ENCODE data around the gene SMIM28.

Gene SMIM28

DNA sequence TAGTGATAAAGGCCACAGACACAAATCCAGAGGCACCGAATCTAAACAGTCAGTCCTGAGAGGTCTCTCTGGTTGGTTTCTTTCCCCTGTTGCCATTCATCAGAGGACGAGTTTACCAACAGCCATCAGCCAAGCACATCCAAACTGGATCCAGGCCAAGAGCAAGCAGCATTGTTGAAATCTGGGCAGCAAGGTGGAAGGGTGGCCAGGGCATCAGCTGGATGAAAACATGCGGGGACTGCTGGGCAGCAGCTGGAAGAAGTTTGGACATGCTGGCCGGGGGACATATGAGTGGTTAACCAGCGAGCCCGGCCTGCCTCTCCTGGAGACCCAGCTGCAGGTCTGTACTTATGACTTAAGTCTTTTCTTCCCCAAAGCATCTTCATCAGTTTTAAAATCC is at the start of gene SMIM28:
Gene SMIM28, plus strand, starts transcription at position 62 of the 400 bp plus-strand sequence. Its CDS starts 168 bp downstream, at position 230.
- Histone ChIP-seq H3K9me3 (ENCODE audit: control insufficient read depth, low read length) (no peaks in the 10 kb centered on the region), H3K27me3 (replicated peaks; ENCODE audit: control insufficient read depth, insufficient read depth, low read length) (no peaks in the 10 kb centered on the region), H3K4me1 (ENCODE audit: control insufficient read depth, insufficient read depth, low read length) (no peaks in the 10 kb centered on the region), H3K9ac (ENCODE audit: low read length) (no peak within 1 kb of the TSS), H3K36me3 (ENCODE audit: control insufficient read depth, insufficient read depth, low read length, severe bottlenecking) (no peaks in the 10 kb centered on the region), H3K4me3 (ENCODE audit: low read length) (no peak within 1 kb of the TSS)
- DNase-seq (ENCODE audit: low read depth) = no peak

DNA sequence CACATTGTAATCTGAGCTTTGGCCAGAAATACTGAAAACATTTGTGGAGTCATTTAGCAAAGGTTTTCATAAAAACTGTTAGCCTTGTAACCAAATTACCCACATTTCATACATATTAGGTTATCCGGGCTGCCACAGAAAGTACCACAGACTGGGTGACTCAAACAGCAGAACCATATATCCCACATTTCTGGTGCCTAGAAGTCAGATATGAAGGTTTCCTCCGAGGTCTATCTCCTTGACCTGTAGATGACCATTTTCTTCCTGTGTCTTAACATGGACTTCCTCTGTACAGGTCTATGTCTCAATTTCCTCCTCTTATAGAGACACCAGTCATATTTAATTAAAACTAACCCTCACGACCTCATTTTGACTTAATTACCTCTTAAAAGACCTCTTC is 49.5 kb upstream of the SMIM28 start:
- Histone ChIP-seq H3K27me3 (replicated peaks; ENCODE audit: control insufficient read depth, insufficient read depth, low read length) (no peaks in the 10 kb centered on the region), H3K4me3 (ENCODE audit: low read length) (no peak overlapping the region), H3K9ac (ENCODE audit: low read length) (no peak overlapping the region), H3K4me1 (ENCODE audit: control insufficient read depth, insufficient read depth, low read length) (no peaks in the 10 kb centered on the region), H3K36me3 (ENCODE audit: control insufficient read depth, insufficient read depth, low read length, severe bottlenecking) (no peaks in the 10 kb centered on the region), H3K9me3 (ENCODE audit: control insufficient read depth, low read length) (no peaks in the 10 kb centered on the region)
- no peak for DNase-seq (ENCODE audit: low read depth)

DNA sequence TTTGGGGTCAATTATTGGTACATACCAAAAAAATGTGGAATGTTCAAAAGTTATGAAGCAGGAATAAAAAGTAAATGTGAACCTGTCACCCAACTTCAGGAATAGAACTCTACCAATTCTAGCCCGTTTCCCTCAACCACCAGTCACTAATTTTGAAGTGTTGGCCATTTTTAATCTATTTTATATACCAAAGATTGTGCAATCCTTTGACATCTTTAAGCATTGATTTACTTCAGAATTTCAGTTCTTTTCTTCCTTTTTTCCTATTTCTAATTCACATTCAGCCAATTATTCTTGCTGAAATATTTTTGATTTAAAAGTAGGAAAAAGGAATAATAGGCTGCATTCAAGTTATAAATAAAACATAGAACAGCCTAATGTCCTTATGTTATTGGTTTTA is 46.9 kb upstream of the SMIM28 start:
- H3K4me3 ChIP-seq (ENCODE audit: low read length) = no peak overlapping the region
- no peak overlapping the region for H3K9ac ChIP-seq (ENCODE audit: low read length)
- no peaks in the 10 kb centered on the region for H3K4me1 ChIP-seq (ENCODE audit: control insufficient read depth, insufficient read depth, low read length)
- H3K9me3 ChIP-seq (ENCODE audit: control insufficient read depth, low read length) = no peaks in the 10 kb centered on the region
- no peak for DNase-seq (ENCODE audit: low read depth)
- peaks cover 2% of the 10 kb centered on the region for H3K27me3 ChIP-seq (replicated peaks; ENCODE audit: control insufficient read depth, insufficient read depth, low read length)
- H3K36me3 ChIP-seq (ENCODE audit: control insufficient read depth, insufficient read depth, low read length, severe bottlenecking) = no peaks in the 10 kb centered on the region

DNA sequence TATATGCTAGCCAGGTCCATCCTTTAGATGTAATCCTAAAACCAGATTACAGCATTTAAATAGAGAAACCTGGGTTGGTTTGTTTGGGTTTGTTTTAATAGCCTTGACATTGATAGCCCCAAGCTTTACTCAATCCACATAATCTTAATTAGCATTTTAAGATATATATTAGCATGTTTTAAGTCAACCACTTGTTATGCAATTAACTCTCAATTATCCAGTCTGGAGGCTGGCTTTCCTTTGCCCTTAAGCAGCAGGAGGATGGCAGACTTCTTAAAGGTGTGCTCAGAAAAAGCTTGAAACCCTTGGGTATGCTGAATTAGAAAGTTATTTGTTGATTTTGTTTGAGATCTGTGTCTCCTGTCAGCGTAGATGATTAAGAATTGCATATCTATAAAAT is 46.3 kb upstream of the SMIM28 start:
- no peaks in the 10 kb centered on the region for H3K4me1 ChIP-seq (ENCODE audit: control insufficient read depth, insufficient read depth, low read length)
- H3K9ac ChIP-seq (ENCODE audit: low read length) = no peak overlapping the region
- H3K36me3 ChIP-seq (ENCODE audit: control insufficient read depth, insufficient read depth, low read length, severe bottlenecking) = no peaks in the 10 kb centered on the region
- no peaks in the 10 kb centered on the region for H3K9me3 ChIP-seq (ENCODE audit: control insufficient read depth, low read length)
- no peak overlapping the region for H3K4me3 ChIP-seq (ENCODE audit: low read length)
- peaks cover 2% of the 10 kb centered on the region for H3K27me3 ChIP-seq (replicated peaks; ENCODE audit: control insufficient read depth, insufficient read depth, low read length)
- DNase-seq (ENCODE audit: low read depth) = no peak

DNA sequence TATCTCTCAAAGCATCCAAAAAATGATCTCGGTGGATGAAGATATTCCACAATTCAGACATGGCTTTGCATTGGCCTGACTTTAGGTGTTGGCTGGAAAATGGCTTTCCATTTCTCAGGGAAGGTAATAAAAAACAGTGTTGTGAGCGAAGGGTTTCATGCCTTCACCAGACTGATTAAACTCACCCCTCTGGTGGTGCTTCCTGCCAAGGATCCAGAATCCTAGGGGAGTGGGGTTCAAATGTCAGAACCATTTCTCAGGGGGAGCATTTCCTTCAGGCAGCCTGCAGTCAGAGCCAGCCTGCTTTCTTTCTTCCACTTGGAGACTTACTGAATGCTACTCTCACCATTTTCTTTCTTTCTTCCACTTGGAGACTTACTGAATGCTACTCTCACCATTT is 45.7 kb upstream of the SMIM28 start:
- no peaks in the 10 kb centered on the region for H3K9me3 ChIP-seq (ENCODE audit: control insufficient read depth, low read length)
- DNase-seq (ENCODE audit: low read depth) = no peak

DNA sequence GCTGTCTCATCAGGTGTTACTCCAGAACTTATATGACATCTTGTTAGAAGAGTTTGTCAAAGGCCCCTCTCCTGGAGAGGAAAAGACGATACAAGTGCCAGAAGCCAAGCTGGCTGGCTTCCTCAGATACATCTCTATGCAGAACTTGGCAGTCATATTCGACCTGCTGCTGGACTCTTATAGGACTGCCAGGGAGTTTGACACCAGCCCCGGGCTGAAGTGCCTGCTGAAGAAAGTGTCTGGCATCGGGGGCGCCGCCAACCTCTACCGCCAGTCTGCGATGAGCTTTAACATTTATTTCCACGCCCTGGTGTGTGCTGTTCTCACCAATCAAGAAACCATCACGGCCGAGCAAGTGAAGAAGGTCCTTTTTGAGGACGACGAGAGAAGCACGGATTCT is 43.7 kb upstream of the SMIM28 start:
- H3K4me3 ChIP-seq (ENCODE audit: low read length) = no peak overlapping the region
- peaks cover 2% of the 10 kb centered on the region for H3K27me3 ChIP-seq (replicated peaks; ENCODE audit: control insufficient read depth, insufficient read depth, low read length)
- no peaks in the 10 kb centered on the region for H3K4me1 ChIP-seq (ENCODE audit: control insufficient read depth, insufficient read depth, low read length)
- no peaks in the 10 kb centered on the region for H3K36me3 ChIP-seq (ENCODE audit: control insufficient read depth, insufficient read depth, low read length, severe bottlenecking)
- no peaks in the 10 kb centered on the region for H3K9me3 ChIP-seq (ENCODE audit: control insufficient read depth, low read length)
- no peak for DNase-seq (ENCODE audit: low read depth)
- H3K9ac ChIP-seq (ENCODE audit: low read length) = no peak overlapping the region

More for the DNA sequence above, 45.7 kb upstream of the SMIM28 start:
- Histone ChIP-seq H3K9ac (ENCODE audit: low read length) (no peak overlapping the region), H3K4me1 (ENCODE audit: control insufficient read depth, insufficient read depth, low read length) (no peaks in the 10 kb centered on the region), H3K4me3 (ENCODE audit: low read length) (no peak overlapping the region), H3K36me3 (ENCODE audit: control insufficient read depth, insufficient read depth, low read length, severe bottlenecking) (no peaks in the 10 kb centered on the region), H3K27me3 (replicated peaks; ENCODE audit: control insufficient read depth, insufficient read depth, low read length) (peaks cover 2% of the 10 kb centered on the region)

DNA sequence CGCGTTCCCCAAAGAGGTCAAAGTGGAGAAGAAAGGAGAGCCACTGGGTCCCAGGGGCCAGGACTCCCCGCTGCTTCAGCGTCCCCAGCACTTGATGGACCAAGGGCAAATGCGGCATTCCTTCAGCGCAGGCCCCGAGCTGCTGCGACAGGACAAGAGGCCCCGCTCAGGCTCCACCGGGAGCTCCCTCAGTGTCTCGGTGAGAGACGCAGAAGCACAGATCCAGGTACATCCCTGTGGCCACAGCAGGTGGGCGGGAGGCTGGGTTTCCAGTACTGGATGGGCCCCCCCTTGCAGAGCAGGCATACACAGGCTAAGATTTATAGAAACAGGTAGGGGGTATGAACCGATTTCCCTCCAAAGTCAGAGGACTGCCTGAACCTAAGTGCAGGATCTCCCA is 42.7 kb upstream of the SMIM28 start:
- Histone ChIP-seq H3K9ac (ENCODE audit: low read length) (no peak overlapping the region), H3K4me1 (ENCODE audit: control insufficient read depth, insufficient read depth, low read length) (no peaks in the 10 kb centered on the region), H3K27me3 (replicated peaks; ENCODE audit: control insufficient read depth, insufficient read depth, low read length) (peaks cover 2% of the 10 kb centered on the region), H3K9me3 (ENCODE audit: control insufficient read depth, low read length) (no peaks in the 10 kb centered on the region), H3K4me3 (ENCODE audit: low read length) (no peak overlapping the region), H3K36me3 (ENCODE audit: control insufficient read depth, insufficient read depth, low read length, severe bottlenecking) (no peaks in the 10 kb centered on the region)
- DNase-seq (ENCODE audit: low read depth) = no peak

DNA sequence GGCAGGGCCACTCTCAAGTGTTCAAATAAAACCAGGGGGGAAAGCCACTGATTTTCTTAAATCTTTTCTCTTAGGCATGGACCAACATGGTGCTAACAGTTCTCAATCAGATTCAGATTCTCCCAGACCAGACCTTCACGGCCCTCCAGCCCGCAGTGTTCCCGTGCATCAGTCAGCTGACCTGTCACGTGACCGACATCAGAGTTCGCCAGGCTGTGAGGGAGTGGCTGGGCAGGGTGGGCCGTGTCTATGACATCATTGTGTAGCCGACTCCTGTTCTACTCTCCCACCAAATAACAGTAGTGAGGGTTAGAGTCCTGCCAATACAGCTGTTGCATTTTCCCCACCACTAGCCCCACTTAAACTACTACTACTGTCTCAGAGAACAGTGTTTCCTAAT is 41.5 kb upstream of the SMIM28 start:
- Histone ChIP-seq H3K9ac (ENCODE audit: low read length) (no peak overlapping the region), H3K36me3 (ENCODE audit: control insufficient read depth, insufficient read depth, low read length, severe bottlenecking) (no peaks in the 10 kb centered on the region), H3K4me3 (ENCODE audit: low read length) (no peak overlapping the region), H3K9me3 (ENCODE audit: control insufficient read depth, low read length) (no peaks in the 10 kb centered on the region), H3K4me1 (ENCODE audit: control insufficient read depth, insufficient read depth, low read length) (no peaks in the 10 kb centered on the region), H3K27me3 (replicated peaks; ENCODE audit: control insufficient read depth, insufficient read depth, low read length) (peaks cover 2% of the 10 kb centered on the region)
- no peak for DNase-seq (ENCODE audit: low read depth)

DNA sequence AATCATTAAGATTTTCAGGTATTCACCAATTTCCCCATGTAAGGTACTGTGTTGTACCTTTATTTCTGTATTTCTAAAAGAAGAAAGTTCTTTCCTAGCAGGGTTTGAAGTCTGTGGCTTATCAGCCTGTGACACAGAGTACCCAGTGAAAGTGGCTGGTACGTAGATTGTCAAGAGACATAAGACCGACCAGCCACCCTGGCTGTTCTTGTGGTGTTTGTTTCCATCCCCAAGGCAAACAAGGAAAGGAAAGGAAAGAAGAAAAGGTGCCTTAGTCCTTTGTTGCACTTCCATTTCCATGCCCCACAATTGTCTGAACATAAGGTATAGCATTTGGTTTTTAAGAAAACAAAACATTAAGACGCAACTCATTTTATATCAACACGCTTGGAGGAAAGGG is 40.6 kb upstream of the SMIM28 start:
- Histone ChIP-seq H3K36me3 (ENCODE audit: control insufficient read depth, insufficient read depth, low read length, severe bottlenecking) (no peaks in the 10 kb centered on the region), H3K4me1 (ENCODE audit: control insufficient read depth, insufficient read depth, low read length) (no peaks in the 10 kb centered on the region), H3K9me3 (ENCODE audit: control insufficient read depth, low read length) (no peaks in the 10 kb centered on the region), H3K27me3 (replicated peaks; ENCODE audit: control insufficient read depth, insufficient read depth, low read length) (peaks cover 2% of the 10 kb centered on the region), H3K4me3 (ENCODE audit: low read length) (no peak overlapping the region), H3K9ac (ENCODE audit: low read length) (no peak overlapping the region)
- no peak for DNase-seq (ENCODE audit: low read depth)

DNA sequence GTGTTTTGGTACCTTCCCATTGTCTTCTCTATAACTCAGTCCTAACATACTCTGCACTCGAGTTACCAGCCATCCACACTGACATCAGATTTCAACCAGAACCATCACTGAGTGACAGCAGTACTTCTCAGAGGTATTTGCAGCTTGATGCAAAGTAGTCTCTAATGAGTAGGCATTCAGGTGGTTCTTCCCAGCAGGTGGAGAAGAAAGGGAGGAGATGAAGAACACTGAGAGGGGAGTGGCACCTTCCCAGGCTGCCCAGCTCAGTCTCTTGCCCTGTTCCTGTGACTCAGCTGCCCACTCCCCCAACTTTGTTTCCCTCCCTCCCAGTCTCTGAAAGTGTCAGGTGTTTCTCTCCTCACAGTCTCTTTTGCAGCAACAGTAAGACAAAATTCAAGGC is 38.7 kb upstream of the SMIM28 start:
- DNase-seq (ENCODE audit: low read depth) = no peak
- Histone ChIP-seq H3K9ac (ENCODE audit: low read length) (no peak overlapping the region), H3K36me3 (ENCODE audit: control insufficient read depth, insufficient read depth, low read length, severe bottlenecking) (no peaks in the 10 kb centered on the region), H3K27me3 (replicated peaks; ENCODE audit: control insufficient read depth, insufficient read depth, low read length) (peaks cover 2% of the 10 kb centered on the region), H3K9me3 (ENCODE audit: control insufficient read depth, low read length) (no peaks in the 10 kb centered on the region), H3K4me3 (ENCODE audit: low read length) (no peak overlapping the region), H3K4me1 (ENCODE audit: control insufficient read depth, insufficient read depth, low read length) (no peaks in the 10 kb centered on the region)

DNA sequence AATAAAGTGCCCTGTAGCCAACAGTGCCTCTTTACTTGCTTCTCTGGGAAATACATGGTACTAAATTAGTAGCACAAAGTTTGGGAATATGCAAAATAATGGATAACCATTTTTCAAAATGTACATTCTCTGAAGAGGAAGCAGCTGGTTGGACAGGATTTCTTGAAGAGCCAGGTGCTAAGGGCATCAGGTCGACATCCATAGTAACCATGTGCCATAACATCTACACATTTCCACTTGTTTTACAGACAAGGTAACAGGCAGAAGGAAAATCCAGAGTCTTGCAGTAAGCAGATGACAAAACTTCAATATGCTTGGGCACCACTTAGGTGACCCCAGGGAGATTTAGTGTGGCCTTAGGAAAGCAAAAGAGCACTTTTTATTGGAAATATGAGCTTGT is 36.5 kb upstream of the SMIM28 start:
- Histone ChIP-seq H3K9ac (ENCODE audit: low read length) (no peak overlapping the region), H3K36me3 (ENCODE audit: control insufficient read depth, insufficient read depth, low read length, severe bottlenecking) (no peaks in the 10 kb centered on the region), H3K9me3 (ENCODE audit: control insufficient read depth, low read length) (no peaks in the 10 kb centered on the region), H3K4me3 (ENCODE audit: low read length) (no peak overlapping the region), H3K4me1 (ENCODE audit: control insufficient read depth, insufficient read depth, low read length) (no peaks in the 10 kb centered on the region), H3K27me3 (replicated peaks; ENCODE audit: control insufficient read depth, insufficient read depth, low read length) (no peaks in the 10 kb centered on the region)
- no peak for DNase-seq (ENCODE audit: low read depth)

DNA sequence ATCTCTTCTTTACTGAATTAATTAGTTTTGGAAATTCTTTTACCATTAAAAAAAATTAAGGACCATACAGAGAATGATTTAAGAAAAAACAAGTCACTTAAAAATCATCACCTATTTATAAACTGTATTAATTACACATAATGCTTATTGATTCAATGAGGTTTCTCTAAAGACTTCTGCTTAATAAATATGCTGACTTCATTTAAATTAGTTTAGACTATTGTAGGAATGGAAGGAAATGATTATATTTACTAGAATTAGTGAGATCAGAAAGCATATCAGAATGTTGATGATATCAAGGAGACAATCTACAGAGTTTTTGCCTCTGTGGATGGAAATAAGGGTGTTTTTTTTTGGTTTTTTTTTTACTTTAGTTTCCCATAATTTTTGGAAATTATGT is 34.6 kb upstream of the SMIM28 start:
- no peak for DNase-seq (ENCODE audit: low read depth)
- Histone ChIP-seq H3K9ac (ENCODE audit: low read length) (no peak overlapping the region), H3K9me3 (ENCODE audit: control insufficient read depth, low read length) (no peaks in the 10 kb centered on the region)

More for the DNA sequence above, 34.6 kb upstream of the SMIM28 start:
- H3K4me3 ChIP-seq (ENCODE audit: low read length) = no peak overlapping the region
- no peaks in the 10 kb centered on the region for H3K36me3 ChIP-seq (ENCODE audit: control insufficient read depth, insufficient read depth, low read length, severe bottlenecking)
- no peaks in the 10 kb centered on the region for H3K27me3 ChIP-seq (replicated peaks; ENCODE audit: control insufficient read depth, insufficient read depth, low read length)
- H3K4me1 ChIP-seq (ENCODE audit: control insufficient read depth, insufficient read depth, low read length) = no peaks in the 10 kb centered on the region

Measured in adipocyte (in vitro differentiated cells).